DND-41 (cell line): ENCODE data around the gene ANKRD28.

Experiments used
- ATAC-seq: fragments of 200-7000 bp; cut with Tn5 transposase; 3 replicates; pipeline ENCODE4 v1.9.1; 2021; ENCODE audit warnings: low read depth; ENCODE audit not compliant: insufficient read depth
- DNase-seq: peaks from one replicate; pipeline ENCODE4 v3.0.0-alpha.2; 2020
- H2AFZ ChIP-seq: 2 replicates; pipeline ENCODE4 v1.6.0; 2012; ENCODE audit warnings: low read depth, low read length
- H3K27ac ChIP-seq: 2 replicates; pipeline ENCODE4 v1.5.1; 2012; ENCODE audit warnings: low read length, inconsistent platforms
- H3K27me3 ChIP-seq: fragments of 200-600 bp; sonication (generic); 2 replicates; pipeline ENCODE4 v1.6.0; 2012; ENCODE audit warnings: low read length, mild to moderate bottlenecking, inconsistent platforms; ENCODE audit not compliant: insufficient read depth, poor library complexity
- H3K36me3 ChIP-seq: 2 replicates; pipeline ENCODE4 v1.5.1; 2012; ENCODE audit warnings: low read length, inconsistent platforms; ENCODE audit not compliant: insufficient read depth
- H3K4me1 ChIP-seq: 2 replicates; pipeline ENCODE4 v1.5.1; 2012; ENCODE audit warnings: mild to moderate bottlenecking, low read length; ENCODE audit not compliant: insufficient read depth
- H3K4me2 ChIP-seq: 2 replicates; pipeline ENCODE4 v1.6.0; 2012; ENCODE audit warnings: mild to moderate bottlenecking, moderate library complexity, low read length, inconsistent platforms; ENCODE audit not compliant: insufficient read depth
- H3K4me3 ChIP-seq, 2 experiments: fragments of 200-600 bp in 1 of 2; shearing (Covaris generic) in 1 of 2; 2 replicates each; pipeline ENCODE4 v1.5.1; 2012 to 2016; ENCODE audit warnings: inconsistent platforms in 2 of 2, low read length in 2 of 2, mild to moderate bottlenecking in 2 of 2, low read depth in 1 of 2, moderate library complexity in 1 of 2
- H3K79me2 ChIP-seq: 2 replicates; pipeline ENCODE4 v1.6.0; 2012; ENCODE audit warnings: low read length, inconsistent platforms; ENCODE audit not compliant: insufficient read depth
- H3K9ac ChIP-seq: 2 replicates; pipeline ENCODE4 v1.6.0; 2012; ENCODE audit warnings: low read depth, mild to moderate bottlenecking, inconsistent platforms, low read length, moderate library complexity
- H3K9me3 ChIP-seq: 2 replicates; pipeline ENCODE4 v1.5.1; 2012; ENCODE audit warnings: low read length, moderate library complexity, mild to moderate bottlenecking, inconsistent platforms; ENCODE audit not compliant: insufficient read depth, severe bottlenecking
- H4K20me1 ChIP-seq: 2 replicates; pipeline ENCODE4 v1.6.0; 2012; ENCODE audit warnings: low read length; ENCODE audit not compliant: insufficient read depth
- CTCF ChIP-seq: IDR thresholded peaks from 2 replicates; pipeline ENCODE4 v1.5.1; 2012; ENCODE audit warnings: borderline replicate concordance, low read length, moderate library complexity, mild to moderate bottlenecking; ENCODE audit not compliant: poor library complexity, severe bottlenecking; ENCODE audit errors: extremely low read depth
- EZH2 ChIP-seq: IDR thresholded peaks from 3 replicates; pipeline ENCODE4 v1.6.1; 2012; ENCODE audit warnings: borderline replicate concordance, low read depth, mild to moderate bottlenecking, moderate library complexity, low read length, inconsistent platforms; ENCODE audit not compliant: severe bottlenecking

The ANKRD28 gene

GRCh38 chr3:15787941-15788340, 9.8 kb downstream of the ANKRD28 start:
- H4K20me1 ChIP-seq, result peaks cover 81% of the 10 kb centered on the region
- H3K4me3 ChIP-seq, result no peak overlapping the region
- H3K4me1 ChIP-seq, result peaks cover 92% of the 10 kb centered on the region
- ATAC-seq (no peak), DNase-seq (no peak)
- peak overlapping the region; percentile 64; the same call in 1 of the 2 replicates for H3K4me2 ChIP-seq
- no peak for TF ChIP-seq CTCF
- no peak for TF ChIP-seq EZH2
- H3K79me2 ChIP-seq, result peaks cover 100% of the 10 kb centered on the region
- no peak overlapping the region for H2AFZ ChIP-seq
- H3K9me3 ChIP-seq, result no peaks in the 10 kb centered on the region
- peaks cover 86% of the 10 kb centered on the region for H3K36me3 ChIP-seq
- no peak overlapping the region for H3K27ac ChIP-seq
- H3K9ac ChIP-seq, result no peak overlapping the region
- H3K27me3 ChIP-seq, result no peaks in the 10 kb centered on the region

GRCh38 chr3:15787526-15787925, 10.3 kb downstream of the ANKRD28 start:
- no peak for DNase-seq
- no peak overlapping the region for H3K27ac ChIP-seq
- H3K4me2 ChIP-seq, result peak overlapping the region; percentile 64; the same call in 1 of the 2 replicates
- peaks cover 86% of the 10 kb centered on the region for H3K36me3 ChIP-seq
- no peaks in the 10 kb centered on the region for H3K9me3 ChIP-seq
- peaks cover 84% of the 10 kb centered on the region for H4K20me1 ChIP-seq
- no peak for ATAC-seq
- H3K9ac ChIP-seq, result no peak overlapping the region
- peaks cover 100% of the 10 kb centered on the region for H3K79me2 ChIP-seq
- H3K27me3 ChIP-seq, result no peaks in the 10 kb centered on the region
- H3K4me1 ChIP-seq, result peaks cover 87% of the 10 kb centered on the region
- H3K4me3 ChIP-seq, result peak overlapping the region in 1 of 2 experiments; percentile 23; a peak in 1 of 4 replicates
- no peak overlapping the region for H2AFZ ChIP-seq
- TF ChIP-seq EZH2, result no peak
- no peak for TF ChIP-seq CTCF

- no peak for ATAC-seq
- Histone ChIP-seq H3K36me3 (peaks cover 89% of the 10 kb centered on the region), H4K20me1 (peaks cover 81% of the 10 kb centered on the region), H3K4me2 (0 out of 2 replicates have a peak overlapping the region, but pooled peaks have one; percentile 18), H3K27me3 (no peaks in the 10 kb centered on the region), H3K4me1 (peaks cover 58% of the 10 kb centered on the region), H3K79me2 (peaks cover 100% of the 10 kb centered on the region), H3K9me3 (no peaks in the 10 kb centered on the region), H3K9ac (no peak overlapping the region), H3K27ac (no peak overlapping the region), H2AFZ (no peak overlapping the region), H3K4me3 (no peak overlapping the region)
- TF ChIP-seq EZH2 (no peak), CTCF (no peak)
- no peak for DNase-seq
Observed at GRCh38 chr3:15783361-15783969, 14.3 kb downstream of the ANKRD28 start.

GRCh38 chr3:15782429-15782828, 15.3 kb downstream of the ANKRD28 start:
- TF ChIP-seq CTCF (no peak), EZH2 (no peak)
- H3K4me3 ChIP-seq, result no peak overlapping the region
- peaks cover 90% of the 10 kb centered on the region for H3K36me3 ChIP-seq
- ATAC-seq (no peak), DNase-seq (no peak)
- H3K27me3 ChIP-seq, result no peaks in the 10 kb centered on the region
- peaks cover 100% of the 10 kb centered on the region for H3K79me2 ChIP-seq
- peaks cover 84% of the 10 kb centered on the region for H4K20me1 ChIP-seq
- no peak overlapping the region for H3K9ac ChIP-seq
- H3K4me2 ChIP-seq, result 0 out of 2 replicates have a peak overlapping the region, but pooled peaks have one; percentile 14
- peaks cover 57% of the 10 kb centered on the region for H3K4me1 ChIP-seq
- no peaks in the 10 kb centered on the region for H3K9me3 ChIP-seq
- H2AFZ ChIP-seq, result no peak overlapping the region
- no peak overlapping the region; the same call in 1 of the 2 replicates for H3K27ac ChIP-seq
